ENCODE data around the gene VRK3.

DNA sequence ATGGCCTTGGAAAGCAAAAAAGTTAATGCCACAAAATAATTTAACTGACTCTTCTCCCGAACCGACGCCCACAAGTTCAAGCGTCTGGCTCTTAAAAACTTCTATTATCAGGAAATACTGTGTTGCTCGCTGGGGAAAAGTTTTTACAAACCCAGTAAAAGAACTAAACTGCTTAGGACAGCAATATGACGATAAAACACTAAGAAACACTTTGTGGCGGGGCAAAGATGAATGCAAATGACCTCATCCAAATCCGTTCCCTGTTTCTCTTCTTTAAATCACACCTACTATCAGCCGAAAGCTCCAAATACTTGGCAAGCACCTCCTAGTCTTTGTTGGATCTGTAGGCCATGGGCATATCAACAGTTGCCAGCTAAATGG is 69.1 kb downstream of the VRK3 start:
- TF ChIP-seq EZH2 (IDR thresholded peaks at IDR 0.05; ENCODE audit: borderline replicate concordance, low read length): no peak
- TF ChIP-seq, protein P1, sequence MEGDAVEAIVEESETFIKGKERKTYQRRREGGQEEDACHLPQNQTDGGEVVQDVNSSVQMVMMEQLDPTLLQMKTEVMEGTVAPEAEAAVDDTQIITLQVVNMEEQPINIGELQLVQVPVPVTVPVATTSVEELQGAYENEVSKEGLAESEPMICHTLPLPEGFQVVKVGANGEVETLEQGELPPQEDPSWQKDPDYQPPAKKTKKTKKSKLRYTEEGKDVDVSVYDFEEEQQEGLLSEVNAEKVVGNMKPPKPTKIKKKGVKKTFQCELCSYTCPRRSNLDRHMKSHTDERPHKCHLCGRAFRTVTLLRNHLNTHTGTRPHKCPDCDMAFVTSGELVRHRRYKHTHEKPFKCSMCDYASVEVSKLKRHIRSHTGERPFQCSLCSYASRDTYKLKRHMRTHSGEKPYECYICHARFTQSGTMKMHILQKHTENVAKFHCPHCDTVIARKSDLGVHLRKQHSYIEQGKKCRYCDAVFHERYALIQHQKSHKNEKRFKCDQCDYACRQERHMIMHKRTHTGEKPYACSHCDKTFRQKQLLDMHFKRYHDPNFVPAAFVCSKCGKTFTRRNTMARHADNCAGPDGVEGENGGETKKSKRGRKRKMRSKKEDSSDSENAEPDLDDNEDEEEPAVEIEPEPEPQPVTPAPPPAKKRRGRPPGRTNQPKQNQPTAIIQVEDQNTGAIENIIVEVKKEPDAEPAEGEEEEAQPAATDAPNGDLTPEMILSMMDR (conservative IDR thresholded peaks at IDR 0.05 in 1 of 2, IDR thresholded peaks at IDR 0.05 in 1 of 2; ENCODE audit: extremely low read depth in 1 of 2, insufficient read depth in 1 of 2, low read depth in 1 of 2, low read length in 2 of 2): no peak

Measured in mammary epithelial cell (primary cell).